HCT116 (cell line): Measurements from ENCODE around the gene CC2D1B. TPM values are rescaled to one million over a fixed set of nuclear protein-coding genes. Genes with fewer than 3 reads are reported as not detected.

Source experiments
- ATAC-seq: fragments of 200-7000 bp; cut with Tn5 transposase; 2 replicates; pipeline ENCODE4 v1.9.1; 2020; ENCODE audit warnings: mild to moderate bottlenecking, moderate library complexity
- BruUV-seq: library from RNA; stranded (reverse); fragments of 400-500 nt; replicated peaks from 2 replicates; lab custom pipeline; 2021; lab: Mats Ljungman, UMichigan
- CTCF ChIA-PET: fragments of 300-600 bp; sonication (Branson Sonifier 250); formaldehyde crosslinking; loops from one replicate; lab custom pipeline; 2021; ENCODE audit warnings: antibody characterized with exemption; lab: Charles Lee
- POLR2A ChIA-PET: fragments of 300-600, 350-600 bp; sonication (Branson Sonifier 250); formaldehyde crosslinking; loops from one replicate; lab custom pipeline; 2021; ENCODE audit warnings: antibody characterized with exemption; lab: Charles Lee
- RAD21 ChIA-PET, 2 experiments: fragments of 300-600 bp; sonication (Branson Sonifier 250); formaldehyde crosslinking; loops; one replicate each; lab custom pipeline; 2023; ENCODE audit warnings: low total read pairs in 2 of 2; ENCODE audit not compliant: uncharacterized antibody in 2 of 2, unreplicated experiment in 2 of 2, low non-redundant PET in 1 of 2; lab: Charles Lee
- DNase-seq: peaks from one replicate; pipeline ENCODE4 v3.0.0-alpha.2; 2010; ENCODE audit warnings: low read depth, low spot score
- H2AFZ ChIP-seq: fragments of 200-600 bp; shearing (Covaris generic), sonication (generic); 2 replicates; pipeline ENCODE4 v1.6.1; 2017; ENCODE audit warnings: low read depth, mixed run types, mixed read lengths, antibody characterized with exemption, low read length; ENCODE audit not compliant: poor library complexity, severe bottlenecking
- H3K27ac ChIP-seq: 2 replicates; pipeline ENCODE4 v1.5.1; 2012; ENCODE audit warnings: low read depth, low read length
- H3K27me3 ChIP-seq: fragments of 200-600 bp; sonication (generic); 2 replicates; pipeline ENCODE4 v1.6.1; 2016; ENCODE audit warnings: mixed run types, low read length, mixed read lengths; ENCODE audit not compliant: insufficient read depth
- H3K36me3 ChIP-seq, 2 experiments: fragments of 200-500 bp in 1 of 2; fragments of 200-600 bp in 1 of 2; sonication (Bioruptor generic) in 1 of 2; sonication (generic) in 1 of 2; 2 replicates each; pipeline versions ENCODE4 v1.5.1 to v1.6.1; 2014 to 2016; ENCODE audit warnings: low read length in 2 of 2, inconsistent platforms in 1 of 2, mixed read lengths in 1 of 2, mixed run types in 1 of 2; ENCODE audit not compliant: insufficient read depth in 2 of 2, control insufficient read depth in 1 of 2
- H3K4me1 ChIP-seq, 2 experiments: fragments of 200-600 bp in 1 of 2; sonication (generic) in 1 of 2; 2 replicates each; pipeline versions ENCODE4 v1.5.1 to v1.6.1; 2012 to 2017; ENCODE audit warnings: low read length in 2 of 2, inconsistent platforms in 1 of 2, mild to moderate bottlenecking in 1 of 2, mixed read lengths in 1 of 2, mixed run types in 1 of 2, moderate library complexity in 1 of 2; ENCODE audit not compliant: insufficient read depth in 2 of 2, control insufficient read depth in 1 of 2
- H3K4me2 ChIP-seq: fragments of 200-600 bp; sonication (generic); 2 replicates; pipeline ENCODE4 v1.6.1; 2017; ENCODE audit warnings: mixed run types, low read length, mixed read lengths
- H3K4me3 ChIP-seq, 2 experiments: fragments of 200-600 bp in 1 of 2; sonication (generic) in 1 of 2; replicated peaks in 1 of 2; 2 replicates each; pipeline ENCODE4 v1.5.1; 2011 to 2016; ENCODE audit warnings: low read length in 2 of 2, control low read depth in 1 of 2, low read depth in 1 of 2, mild to moderate bottlenecking in 1 of 2, mixed read lengths in 1 of 2, mixed run types in 1 of 2
- H3K79me2 ChIP-seq: fragments of 200-600 bp; sonication (generic); 2 replicates; pipeline ENCODE4 v1.6.1; 2017; ENCODE audit warnings: mild to moderate bottlenecking, mixed run types, low read length, moderate library complexity, mixed read lengths; ENCODE audit not compliant: insufficient read depth
- H3K9ac ChIP-seq: fragments of 200-600 bp; sonication (generic); 2 replicates; pipeline ENCODE4 v1.6.1; 2016; ENCODE audit warnings: low read length, mixed read lengths
- H3K9me2 ChIP-seq: fragments of 200-600 bp; sonication (generic), shearing (Covaris generic); 2 replicates; pipeline ENCODE4 v1.6.1; 2017; ENCODE audit warnings: mixed run types, mild to moderate bottlenecking, moderate library complexity; ENCODE audit not compliant: insufficient read depth
- H3K9me3 ChIP-seq, 2 experiments: fragments of 200-500 bp in 1 of 2; fragments of 200-600 bp in 1 of 2; sonication (Bioruptor generic) in 1 of 2; sonication (generic) in 1 of 2; 2 replicates each; pipeline ENCODE4 v1.6.1; 2014 to 2017; ENCODE audit warnings: low read length in 2 of 2, mixed read lengths in 2 of 2, inconsistent platforms in 1 of 2, low read depth in 1 of 2, mild to moderate bottlenecking in 1 of 2, mixed run types in 1 of 2, moderate library complexity in 1 of 2; ENCODE audit not compliant: control insufficient read depth in 1 of 2, insufficient read depth in 1 of 2
- H4K20me1 ChIP-seq: fragments of 200-600 bp; sonication (generic), shearing (Covaris generic); 2 replicates; pipeline ENCODE4 v1.6.1; 2017; ENCODE audit warnings: mixed run types, mild to moderate bottlenecking, moderate library complexity; ENCODE audit not compliant: insufficient read depth
- ATF3 ChIP-seq: IDR thresholded peaks from 2 replicates; pipeline ENCODE4 v1.6.1; 2012
- CBX3 ChIP-seq: IDR thresholded peaks from 2 replicates; pipeline ENCODE4 v1.6.1; 2012; ENCODE audit warnings: low read depth
- CEBPB ChIP-seq: IDR thresholded peaks from 2 replicates; pipeline ENCODE4 v1.6.1; 2012; ENCODE audit warnings: low read depth
- EGR1 ChIP-seq: IDR thresholded peaks from 2 replicates; pipeline ENCODE4 v1.6.1; 2012; ENCODE audit warnings: low read depth
- ELF1 ChIP-seq: IDR thresholded peaks from 2 replicates; pipeline ENCODE4 v1.6.1; 2012; ENCODE audit warnings: low read depth, borderline replicate concordance
- EZH2 ChIP-seq: fragments of 200-600 bp; sonication (generic); IDR thresholded peaks from 2 replicates; pipeline ENCODE4 v1.6.1; 2017; ENCODE audit warnings: antibody characterized with exemption, mixed run types
- JUND ChIP-seq: IDR thresholded peaks from 2 replicates; pipeline ENCODE4 v1.6.1; 2012
- RAD21 ChIP-seq: IDR thresholded peaks from 2 replicates; pipeline ENCODE4 v1.6.1; 2012; ENCODE audit warnings: low read depth, mild to moderate bottlenecking
- SIN3A ChIP-seq: IDR thresholded peaks from 2 replicates; pipeline ENCODE4 v1.6.1; 2012; ENCODE audit warnings: low read depth
- SP1 ChIP-seq: IDR thresholded peaks from 2 replicates; pipeline ENCODE4 v1.6.1; 2012; ENCODE audit warnings: low read depth
- TCF7L2 ChIP-seq: IDR thresholded peaks from 2 replicates; pipeline ENCODE4 v1.7.0; 2011; ENCODE audit warnings: borderline replicate concordance, inconsistent platforms; ENCODE audit not compliant: insufficient read depth, insufficient read length; ENCODE audit errors: extremely low read depth
- YY1 ChIP-seq: IDR thresholded peaks from 2 replicates; pipeline ENCODE4 v1.6.1; 2011; ENCODE audit warnings: low read length, low read depth, moderate library complexity, mild to moderate bottlenecking; ENCODE audit not compliant: insufficient replicate concordance; ENCODE audit errors: extremely low read depth
- ZNF274 ChIP-seq: fragments of 200-500 bp; sonication (Bioruptor generic); IDR thresholded peaks from 2 replicates; pipeline ENCODE4 v1.6.1; 2014; ENCODE audit warnings: mild to moderate bottlenecking, low read depth, low read length, inconsistent platforms
- intact Hi-C: fragments of 100-400 bp; cut with micrococcal nuclease; formaldehyde crosslinking; loops from 2 replicates; pipeline ENCODE4 v1.10.0; 2022
- total RNA-seq: library from RNA; stranded (reverse); gene quantifications from one replicate; pipeline ENCODE4 v1.2.1, GENCODE V29; 2021; ENCODE audit not compliant: unreplicated experiment

Gene CC2D1B
- total RNA-seq, 1 experiment from 2014 or later, result 20.4 TPM

GRCh38 chr1:52402860-52403240 lies 36.8 kb upstream of the CC2D1B start:
- Histone ChIP-seq H3K79me2 (peaks cover 76% of the 10 kb centered on the region), H3K9me2 (no peaks in the 10 kb centered on the region), H4K20me1 (no peaks in the 10 kb centered on the region), H3K27me3 (no peaks in the 10 kb centered on the region), H3K9me3 (no peaks in the 10 kb centered on the region), H3K4me3 (peak overlapping the region; percentile 99), H3K4me1 (peaks cover 2 to 14% of the 10 kb centered on the region in 2 experiments; a peak in 2 of 4 replicates), H3K4me2 (peak overlapping the region; percentile 77), H2AFZ (no peak overlapping the region), H3K27ac (peak overlapping the region; percentile 93; the same call in 1 of the 2 replicates), H3K36me3 (peaks cover 7 to 30% of the 10 kb centered on the region in 2 experiments), H3K9ac (peak overlapping the region; percentile 98)
- no TSS peak for BruUV-seq
- no peak for DNase-seq
- TF ChIP-seq EZH2 (no peak), CEBPB (no peak), TCF7L2 (no peak), SP1 (no peak), RAD21 (no peak), YY1 (no peak), CBX3 (no peak), EGR1 (no peak), SIN3A (no peak), ATF3 (no peak), ELF1 (no peak), ZNF274 (no peak)
- ChIA-PET CTCF (no interaction called here), POLR2A (no interaction called here), RAD21 (no interaction called here)
- ATAC-seq, result no peak
- intact Hi-C loops, result no loop called here

DNA sequence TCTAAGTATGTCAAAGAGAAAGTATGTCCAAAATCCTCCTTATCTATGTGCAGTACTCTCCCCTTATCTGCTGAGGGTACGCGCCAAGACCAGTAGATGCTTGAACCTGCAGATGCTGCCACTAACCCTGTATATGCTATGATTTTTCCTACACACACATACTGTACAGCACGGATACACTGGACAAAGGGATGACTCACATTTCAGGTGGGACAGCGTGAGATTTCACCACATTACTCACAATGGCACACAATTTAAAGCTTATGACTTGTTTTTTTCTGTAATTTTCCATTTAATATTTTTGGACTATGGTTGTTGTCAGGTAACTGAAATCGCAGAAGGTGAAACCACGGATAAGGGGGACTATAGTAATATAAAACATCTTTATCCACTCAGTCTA lies 34.1 kb upstream of the CC2D1B start:
- POLR2A ChIA-PET, result no interaction called here
- Histone ChIP-seq H3K9ac (no peak overlapping the region), H3K9me3 (no peaks in the 10 kb centered on the region), H2AFZ (no peak overlapping the region), H3K4me1 (peaks cover 0 to 6% of the 10 kb centered on the region in 2 experiments; a peak in 2 of 4 replicates), H4K20me1 (no peaks in the 10 kb centered on the region), H3K27ac (no peak overlapping the region), H3K4me3 (no peak overlapping the region), H3K36me3 (peaks cover 14 to 41% of the 10 kb centered on the region in 2 experiments), H3K4me2 (no peak overlapping the region), H3K9me2 (no peaks in the 10 kb centered on the region), H3K27me3 (no peaks in the 10 kb centered on the region), H3K79me2 (peaks cover 62% of the 10 kb centered on the region)
- ATAC-seq (no peak), DNase-seq (no peak)
- no TSS peak for BruUV-seq
- RAD21 ChIA-PET, result no interaction called here
- CTCF ChIA-PET, result no interaction called here
- TF ChIP-seq SIN3A (no peak), EGR1 (no peak), JUND (no peak), RAD21 (no peak)
- intact Hi-C loops, result no loop called here
